ENCODE data around the gene HK3.

Gene HK3

DNA sequence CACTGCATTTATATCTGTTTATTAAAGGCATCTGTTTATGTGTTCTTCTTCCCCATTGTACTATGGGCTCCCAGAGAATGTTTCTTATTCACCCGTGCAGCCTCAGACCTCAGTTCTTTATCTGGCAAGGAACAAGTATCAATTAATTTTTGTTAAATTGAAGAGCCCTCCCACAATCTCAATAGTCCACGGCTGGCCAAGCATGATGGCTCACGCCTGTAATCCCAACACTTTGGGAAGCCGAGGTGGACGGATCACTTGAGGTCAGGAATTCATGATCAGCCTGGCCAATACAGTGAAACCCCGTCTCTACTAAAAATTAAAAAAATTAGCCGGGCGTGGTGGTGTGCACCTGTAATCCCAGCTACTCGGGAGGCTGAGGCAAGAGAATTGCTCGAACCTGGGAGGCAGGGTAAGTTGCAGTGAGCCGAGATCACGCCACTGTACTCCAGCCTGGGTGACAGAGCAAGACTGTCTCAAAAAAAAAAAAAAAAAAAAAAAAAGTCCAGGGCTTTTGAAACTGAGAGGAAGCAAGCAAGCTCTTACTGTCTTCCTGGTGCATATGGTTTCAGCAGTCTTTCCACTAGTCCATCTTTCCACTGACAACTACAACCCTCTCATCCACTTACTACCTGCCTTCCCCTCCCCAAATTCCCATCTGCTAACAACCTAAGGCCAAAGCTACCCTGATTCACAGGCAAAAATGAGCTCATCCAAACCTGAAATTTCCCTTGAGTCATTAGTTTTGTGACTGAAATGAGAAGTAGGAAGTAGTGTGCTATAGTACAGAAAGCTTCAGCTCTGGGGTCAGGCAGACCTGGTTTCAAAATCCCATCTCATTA is 2.3 kb upstream of the HK3 start:
- DNase-seq, result no peak

DNA sequence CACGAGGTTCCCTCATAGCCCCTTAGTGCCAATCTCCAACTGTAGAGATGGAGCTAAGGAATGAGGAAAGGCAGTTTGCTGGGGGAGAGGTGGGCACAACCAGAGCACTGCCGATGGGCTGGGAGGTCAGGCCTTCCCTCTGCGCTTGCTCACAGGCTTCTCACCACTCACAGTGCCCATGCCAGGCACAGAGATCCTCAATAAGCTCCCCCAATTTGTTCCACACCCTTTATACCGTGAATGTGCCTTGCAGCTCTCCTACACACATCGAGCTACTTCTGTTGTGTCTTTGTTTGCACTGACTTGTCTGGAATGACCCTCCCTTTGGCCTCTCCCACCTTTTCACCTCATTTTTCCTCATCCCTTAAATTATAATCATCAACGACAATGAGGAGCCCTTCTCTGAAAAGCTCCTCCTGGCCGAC is 1.6 kb upstream of the HK3 start:
- no peak for DNase-seq

DNA sequence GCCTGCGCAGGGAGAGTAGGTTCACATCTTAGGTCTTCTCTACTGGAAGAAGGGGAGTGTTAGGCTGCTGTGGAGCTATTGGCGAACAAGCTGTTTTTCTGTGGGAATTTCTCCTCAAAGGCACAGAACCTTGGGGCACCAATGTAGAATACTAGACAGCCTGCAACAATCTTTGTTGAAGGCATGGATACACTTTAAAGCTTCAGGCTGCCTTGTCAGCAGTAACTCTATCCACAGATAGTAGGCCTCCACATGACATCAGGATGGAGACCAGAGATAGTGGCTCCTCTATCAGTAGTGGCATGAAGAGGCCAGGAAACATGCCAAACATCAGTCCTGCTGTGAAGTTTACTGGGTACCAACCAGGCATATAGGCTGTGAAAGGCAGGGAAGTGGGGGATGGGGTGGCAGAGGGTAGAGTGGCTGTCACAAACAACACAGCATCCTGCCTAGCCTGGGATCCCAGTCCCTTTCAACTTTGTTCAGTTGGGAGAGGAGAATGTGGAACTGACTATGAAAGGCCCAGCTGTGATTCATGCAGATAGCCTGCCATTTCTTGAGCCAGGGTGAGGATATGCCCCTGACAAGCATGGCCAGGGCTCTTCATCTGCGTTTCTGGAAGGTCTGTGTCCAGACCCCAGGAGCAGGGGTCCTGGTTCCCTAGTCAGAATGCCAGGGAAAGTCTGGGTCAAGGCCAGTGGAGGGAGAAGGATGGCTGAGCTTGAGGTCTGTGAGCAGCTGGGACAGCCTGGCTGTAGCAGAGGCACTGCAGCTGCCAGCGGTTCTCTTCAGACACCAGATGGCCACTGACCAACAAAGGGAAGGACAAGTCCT is 1.0 kb upstream of the HK3 start:
- no peak for DNase-seq

DNA sequence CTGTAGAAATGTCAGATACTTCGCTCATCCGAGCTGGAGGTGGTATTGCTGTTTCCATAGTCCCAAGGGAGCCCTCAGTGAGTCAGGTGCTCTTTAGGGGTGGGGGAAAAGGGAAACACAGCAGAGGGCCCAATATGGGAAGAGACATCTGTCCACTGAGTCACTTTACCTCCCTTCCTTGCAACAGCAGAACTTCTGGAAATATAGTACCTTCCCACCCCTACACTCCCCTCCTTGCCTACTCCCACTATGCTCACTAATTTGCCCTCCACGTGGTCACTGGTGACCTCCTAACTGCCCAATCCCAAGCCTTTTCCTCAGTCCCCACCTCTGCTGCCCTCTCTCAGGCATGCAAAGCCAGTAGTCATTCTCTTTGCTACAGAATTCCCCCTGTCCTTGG is 1.9 kb downstream of the HK3 start:
- no peak for DNase-seq

DNA sequence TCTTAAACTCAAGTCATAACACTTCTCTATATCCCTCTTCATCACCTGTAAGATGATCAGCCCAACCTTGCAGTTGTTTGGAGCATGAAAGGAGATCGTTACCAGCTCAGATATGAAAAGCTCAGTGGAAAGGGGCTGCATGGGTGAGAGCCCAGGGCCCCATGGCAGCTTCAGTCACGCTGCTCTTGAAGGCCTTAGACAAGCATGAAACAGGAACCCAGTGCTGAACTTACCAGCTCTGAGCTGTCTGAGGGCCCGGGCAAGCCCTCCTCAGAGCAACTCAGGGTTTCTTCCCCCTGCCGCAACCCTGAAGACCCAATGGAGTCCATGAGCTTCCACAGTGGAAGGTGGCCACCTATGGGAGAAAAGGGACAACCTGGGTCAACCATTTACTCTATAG is 3.3 kb downstream of the HK3 start:
- no peak for DNase-seq

DNA sequence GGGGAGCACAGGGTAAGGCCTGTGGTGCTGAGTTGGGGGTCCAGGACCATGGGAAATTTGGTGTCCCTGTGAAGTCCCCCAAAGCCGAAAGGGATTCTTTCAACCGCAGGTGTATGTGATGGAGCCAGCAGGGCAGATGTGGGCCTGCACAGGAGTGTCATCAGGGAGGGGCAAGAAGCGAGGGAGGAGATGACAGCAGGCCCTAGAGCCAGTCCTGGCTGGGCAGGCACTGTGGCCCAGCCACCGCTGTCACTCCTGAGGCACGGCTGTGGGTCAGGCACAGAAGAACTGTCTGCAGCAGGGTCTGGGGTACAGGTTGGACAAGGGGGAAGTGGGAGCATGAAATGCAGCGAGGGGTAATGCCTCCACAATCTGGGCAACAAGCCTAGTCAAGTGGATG is 4.8 kb downstream of the HK3 start:
- no peak for DNase-seq

DNA sequence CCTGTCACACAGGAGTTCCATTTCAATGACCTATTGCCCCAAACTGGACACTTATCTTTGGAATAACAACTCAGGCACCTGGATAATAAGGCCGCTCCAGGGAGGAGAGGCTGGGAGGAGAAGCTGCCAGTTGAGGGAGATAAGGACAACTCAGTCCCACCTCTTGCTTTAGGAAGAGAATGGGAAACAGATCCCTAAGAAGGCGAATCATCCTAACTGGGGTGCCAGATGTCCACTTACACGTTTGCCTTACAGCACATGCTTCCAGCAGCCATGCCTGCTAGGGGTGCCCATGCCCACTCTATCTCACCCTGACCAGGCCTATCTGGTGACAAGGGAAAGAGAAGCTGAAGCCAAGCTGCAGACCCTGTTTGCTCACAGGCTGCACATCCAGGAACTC is 6.5 kb downstream of the HK3 start:
- DNase-seq, result no peak

DNA sequence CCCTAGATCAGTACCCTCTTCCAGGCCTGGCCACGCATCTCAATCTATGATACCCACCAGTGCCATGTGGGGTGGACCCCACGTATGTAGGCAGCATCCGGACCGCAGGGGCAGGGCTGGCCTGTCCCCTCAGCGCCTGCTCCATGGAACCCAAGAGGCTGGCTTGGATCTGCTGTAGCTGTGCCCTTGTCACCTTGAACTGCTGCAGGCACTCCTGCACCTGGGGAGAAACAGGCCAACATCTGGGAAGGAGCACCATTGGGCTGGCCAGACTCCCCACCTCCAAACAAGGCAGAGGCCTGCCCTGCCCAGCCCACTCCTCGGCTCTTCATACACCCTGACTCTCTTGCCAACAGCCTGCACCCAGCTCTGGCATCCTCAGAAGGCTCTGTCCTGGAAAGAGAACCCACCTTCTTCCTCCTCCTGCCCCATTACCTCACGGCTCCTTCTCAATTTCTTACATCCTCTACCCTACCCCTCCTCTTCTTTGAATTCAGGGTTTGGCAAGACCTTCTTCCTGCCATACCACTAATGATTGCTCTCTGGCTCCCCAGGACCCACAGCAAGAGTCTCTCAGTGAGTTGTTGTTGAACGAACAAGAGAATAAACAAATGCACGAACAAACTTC is 7.7 kb downstream of the HK3 start:
- no peak for DNase-seq

DNA sequence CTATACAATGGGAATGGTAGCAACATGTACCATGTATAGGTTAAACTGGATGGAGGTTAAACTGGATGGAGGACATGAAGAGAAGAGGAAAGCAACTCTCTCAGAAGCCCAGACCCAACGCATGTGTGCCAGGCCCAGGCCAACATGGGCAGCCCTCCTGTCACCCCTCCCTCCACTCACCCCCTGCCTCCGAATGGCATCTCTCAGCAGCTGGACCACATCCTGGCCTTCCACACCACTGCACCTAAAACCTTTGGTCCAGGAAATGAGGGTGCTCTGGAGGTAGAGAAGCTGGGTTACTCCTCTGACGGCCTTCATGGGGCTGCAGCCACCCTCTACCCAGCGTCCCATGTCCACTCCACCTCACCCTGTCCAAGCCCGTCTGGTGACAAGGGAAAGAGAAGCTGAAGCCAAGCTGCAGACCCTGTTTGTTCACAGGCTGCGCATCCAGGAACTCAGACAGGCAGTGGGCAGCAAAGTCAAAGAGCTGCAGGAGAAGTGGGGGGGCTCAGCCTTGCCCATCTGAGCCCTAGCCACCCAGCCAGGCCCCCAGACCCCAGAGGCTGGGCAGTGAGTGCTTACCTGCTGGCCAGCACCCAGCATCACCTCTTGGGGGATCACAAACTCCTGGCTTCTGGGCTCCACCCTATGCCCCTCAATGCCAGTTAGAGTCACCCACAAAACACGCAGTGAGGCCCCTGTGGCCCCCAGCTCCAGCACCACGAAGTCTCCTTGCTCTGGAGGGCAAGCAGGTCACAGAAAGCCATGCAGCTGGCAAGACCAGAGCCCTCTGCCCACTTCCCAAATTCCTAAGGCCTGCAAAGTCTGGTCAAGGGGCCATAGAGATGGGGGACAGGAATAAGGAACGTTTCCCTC is 8.5 kb downstream of the HK3 start:
- DNase-seq, result no peak

DNA sequence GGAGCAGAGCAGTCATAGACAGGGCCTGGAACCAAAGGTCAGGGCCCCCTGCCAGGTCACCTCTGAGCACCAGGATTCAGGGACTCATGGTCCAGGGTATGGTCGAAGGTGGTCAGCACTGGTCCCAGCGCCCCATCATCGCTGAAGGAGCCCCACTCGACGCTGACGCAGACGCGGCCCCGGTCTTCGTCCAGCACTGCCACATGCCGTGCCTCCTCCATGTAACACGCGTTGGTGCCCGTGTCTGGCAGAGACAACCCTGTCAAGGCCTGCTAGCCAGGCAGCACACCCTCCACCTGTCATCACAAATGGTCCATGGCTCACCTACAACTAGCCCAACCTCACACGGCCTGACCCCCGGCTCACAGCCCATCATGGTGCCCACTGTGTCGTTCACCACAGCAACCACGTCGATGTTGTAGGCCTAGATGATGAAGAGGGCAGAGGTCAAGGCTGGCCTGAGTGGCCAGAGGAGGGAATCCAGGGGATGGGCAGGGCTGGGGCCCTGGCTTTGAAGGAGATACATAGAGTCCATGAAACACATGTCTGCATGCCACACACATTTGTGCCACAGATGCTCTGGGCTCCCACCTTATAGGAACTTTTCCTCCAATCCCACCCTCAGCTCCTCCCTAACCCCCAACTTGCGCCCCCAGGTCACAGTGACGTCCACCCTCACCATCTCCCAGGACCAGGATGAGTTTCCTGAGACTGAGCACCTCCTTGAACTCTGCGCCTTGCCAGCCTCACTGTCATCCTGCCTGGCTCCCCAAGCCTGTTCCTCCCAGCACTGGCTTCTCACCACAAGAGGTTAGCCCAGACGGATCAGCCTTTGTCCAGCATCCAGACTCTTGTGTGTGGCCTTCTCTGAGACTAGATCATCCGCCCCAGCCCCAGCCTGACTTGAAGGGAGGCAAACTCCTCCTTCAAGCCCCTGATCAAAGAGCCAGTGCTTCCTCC is 9.5 kb downstream of the HK3 start:
- DNase-seq, result no peak

DNA sequence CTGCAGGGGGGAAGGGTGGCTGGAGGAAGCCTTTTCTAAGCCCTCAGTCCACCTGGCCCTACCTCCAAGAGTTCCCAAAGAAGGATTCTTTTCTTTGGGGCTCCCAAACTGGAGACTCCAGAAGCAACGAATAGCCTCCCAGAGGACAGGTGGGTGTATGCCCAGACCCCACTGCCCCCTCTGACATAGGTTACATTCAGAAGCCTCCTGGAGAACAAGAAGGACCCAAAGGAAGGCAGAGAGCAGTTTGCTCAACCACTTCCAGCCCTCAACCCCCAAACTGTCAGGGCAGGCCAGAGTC is 10.3 kb downstream of the HK3 start:
- DNase-seq, result no peak

DNA sequence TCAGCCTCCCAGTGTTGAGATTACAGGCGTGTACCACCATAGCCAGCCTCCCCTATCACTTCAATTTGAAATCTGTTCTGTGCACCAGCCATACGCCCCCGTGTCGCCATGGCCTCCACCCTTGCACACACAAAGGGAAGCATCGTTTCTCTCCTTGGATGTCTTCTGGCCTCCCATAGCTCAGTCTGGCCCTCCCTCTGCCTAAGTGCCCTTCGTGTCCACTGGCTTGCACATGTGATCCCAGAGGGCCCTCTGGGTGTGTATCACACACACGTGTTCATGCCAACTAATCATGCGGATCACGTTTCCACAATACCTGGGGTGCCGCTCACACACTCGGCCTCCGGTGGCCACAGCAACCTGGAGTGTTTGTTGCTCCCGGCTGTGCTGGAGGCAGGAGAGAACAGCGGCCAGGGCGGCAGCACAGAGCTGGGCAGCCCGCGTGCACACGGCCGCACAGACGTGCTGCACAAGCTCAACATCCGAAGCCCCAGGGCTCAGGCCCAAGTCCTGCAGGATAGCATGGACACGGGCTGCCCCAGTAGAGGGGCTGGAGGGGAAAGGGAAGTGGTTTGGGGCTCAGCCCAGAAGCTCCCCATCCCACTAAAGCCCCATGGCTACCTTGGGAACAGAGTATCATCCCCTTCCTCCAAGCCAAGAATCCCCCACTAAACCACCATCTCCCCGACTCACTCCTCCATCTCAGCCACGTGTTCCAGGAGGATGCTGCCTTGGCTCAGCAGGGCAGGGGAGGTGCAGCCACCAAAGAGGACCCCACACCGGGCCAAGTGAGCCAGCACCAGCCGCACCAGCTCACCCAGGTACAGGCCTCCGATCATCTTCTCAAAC is 10.9 kb downstream of the HK3 start:
- no peak for DNase-seq

DNA sequence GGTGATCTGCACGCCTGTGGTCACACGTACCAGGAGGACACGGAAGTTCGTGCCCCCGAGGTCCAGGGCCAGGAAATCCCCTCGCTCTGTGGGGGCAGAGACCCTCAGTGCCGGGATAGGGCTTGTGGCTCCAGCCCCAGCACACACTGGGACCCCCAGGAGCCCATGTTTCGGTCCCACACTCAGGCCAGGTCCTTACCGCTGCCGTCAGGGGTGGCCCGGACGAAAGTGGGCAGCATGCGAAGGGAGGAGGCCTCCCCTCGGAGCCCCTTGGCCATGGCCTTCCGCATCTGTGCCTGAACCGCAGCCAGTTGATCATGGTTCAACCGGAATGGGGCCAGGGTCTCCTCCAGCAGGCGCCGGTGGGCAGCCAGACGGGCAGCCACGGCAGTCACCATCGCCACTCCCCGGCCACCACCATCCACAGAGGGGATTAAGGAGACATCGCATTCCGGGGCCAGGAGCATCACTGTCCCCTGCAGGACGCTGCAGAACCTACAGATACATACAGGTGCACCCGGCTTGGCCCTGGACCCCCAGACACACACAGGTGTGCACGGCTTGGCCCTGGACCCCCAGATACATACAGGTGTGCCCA is 11.8 kb downstream of the HK3 start:
- DNase-seq, result no peak

DNA sequence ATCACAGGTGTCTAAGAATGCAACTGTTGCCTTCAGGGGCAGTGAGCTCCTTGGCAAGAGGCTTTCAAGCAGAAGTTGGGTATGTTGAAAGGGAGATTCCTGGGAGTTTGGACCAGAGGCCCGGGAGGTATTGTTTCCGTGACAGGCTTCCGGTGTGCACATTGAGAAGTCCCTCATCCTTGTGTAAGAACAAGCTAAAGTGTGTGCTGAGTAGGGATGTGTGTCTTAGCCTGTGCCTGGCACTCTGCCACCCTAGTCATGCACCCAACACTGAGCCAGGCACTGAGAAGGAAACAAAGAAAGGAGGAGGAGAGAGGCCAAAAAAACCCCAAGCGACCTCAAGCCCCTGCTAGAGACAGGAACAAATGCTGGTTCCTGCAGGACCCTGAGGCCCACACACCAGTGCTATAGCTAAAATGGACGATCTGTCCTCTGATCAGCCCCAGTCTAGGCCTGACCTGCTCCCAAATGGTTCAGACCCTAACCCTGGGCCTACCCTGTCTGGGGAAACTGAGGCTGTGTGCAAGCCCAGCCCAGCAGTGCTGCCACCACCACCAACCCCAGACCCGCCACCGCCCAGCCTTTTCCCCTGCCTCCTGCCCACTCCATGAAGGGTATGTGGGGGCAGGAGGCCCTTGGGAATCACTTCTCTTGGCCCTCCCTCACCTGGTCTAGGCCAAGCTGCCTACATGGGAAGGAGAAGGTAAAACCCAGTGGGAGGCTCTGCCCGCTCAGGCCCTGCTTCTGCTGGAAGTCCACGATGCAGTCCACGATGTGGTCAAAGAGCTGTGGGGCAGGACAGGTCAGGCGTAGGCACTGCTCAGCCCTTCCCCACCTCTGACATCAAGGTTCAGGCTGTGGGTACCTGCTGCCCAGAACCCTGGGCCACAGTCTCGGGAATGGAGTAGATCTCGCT is 12.6 kb downstream of the HK3 start:
- no peak for DNase-seq

DNA sequence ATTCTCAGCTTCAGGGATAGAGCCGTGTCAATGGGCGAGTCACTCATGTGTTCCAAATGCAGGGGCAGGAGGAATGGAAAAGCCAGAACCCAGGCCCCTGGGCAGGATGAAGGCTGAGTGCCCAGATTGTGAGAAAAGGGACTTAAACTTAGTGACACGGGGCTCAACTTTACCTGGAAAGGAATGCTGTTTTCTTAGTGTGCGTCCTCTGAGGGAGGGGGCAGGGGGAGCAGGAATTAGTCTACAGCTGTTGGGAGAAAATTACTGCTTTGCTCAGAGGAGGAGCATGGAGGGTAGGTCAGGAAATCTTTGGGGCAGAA is 14.6 kb downstream of the HK3 start:
- no peak for DNase-seq

DNA sequence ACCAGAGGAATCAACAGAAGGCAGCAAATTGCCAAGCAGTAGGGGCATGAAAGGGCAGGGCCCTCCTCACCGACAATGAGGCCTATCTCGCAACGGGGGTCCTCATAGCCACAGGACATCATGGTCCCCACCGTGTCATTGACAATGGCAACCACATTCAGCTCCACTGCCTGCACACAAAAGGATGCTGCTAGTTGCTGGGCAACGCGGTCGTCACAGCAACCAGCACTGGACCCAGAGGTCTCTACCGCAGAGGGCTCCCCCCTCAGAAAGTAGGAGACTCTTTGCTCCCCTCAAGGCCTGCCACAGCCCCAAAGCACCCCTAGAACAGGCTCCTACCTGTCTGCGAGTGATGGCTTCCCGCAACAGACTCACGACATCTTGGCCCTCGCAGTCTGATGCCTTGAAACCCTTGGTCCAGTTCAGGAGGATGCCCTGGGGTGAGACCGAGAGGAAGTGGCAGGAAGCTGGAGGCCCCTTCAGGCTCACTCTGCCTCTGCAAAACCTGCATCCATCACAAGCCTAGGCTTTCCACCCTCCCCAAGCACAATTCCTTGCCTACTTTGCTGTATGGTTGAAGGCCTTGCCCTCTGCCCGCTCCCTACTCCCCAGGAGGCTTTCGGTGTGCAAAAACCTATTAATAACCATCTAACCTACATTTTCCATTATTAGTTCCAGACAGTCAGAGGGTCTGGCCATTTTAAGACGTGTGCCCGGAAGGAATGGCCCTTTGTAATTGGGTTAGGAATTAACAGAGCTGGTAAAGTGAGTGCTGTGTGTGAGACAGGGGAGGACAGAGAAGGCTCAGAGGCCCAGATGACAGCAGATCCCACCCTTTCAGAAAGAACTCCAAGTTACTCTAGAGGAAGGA is 15.2 kb downstream of the HK3 start:
- no peak for DNase-seq

DNA sequence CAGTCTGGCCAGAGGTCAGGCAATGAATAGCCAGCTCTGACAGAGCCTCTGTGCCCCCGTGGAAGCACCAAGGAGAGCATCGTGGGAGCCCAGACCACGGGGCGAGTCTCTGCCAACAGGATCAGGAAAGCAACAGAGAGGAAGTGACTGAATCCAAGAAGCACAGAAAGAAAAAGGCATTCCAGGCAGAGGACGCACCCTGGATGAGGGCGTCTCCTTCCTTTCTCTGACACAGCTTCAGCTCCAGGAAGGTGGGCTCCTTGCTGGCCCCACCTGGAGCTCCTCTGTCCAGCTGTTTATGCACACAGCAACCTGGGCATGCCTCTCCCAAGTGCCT is 16.6 kb downstream of the HK3 start:
- DNase-seq, result no peak

DNA sequence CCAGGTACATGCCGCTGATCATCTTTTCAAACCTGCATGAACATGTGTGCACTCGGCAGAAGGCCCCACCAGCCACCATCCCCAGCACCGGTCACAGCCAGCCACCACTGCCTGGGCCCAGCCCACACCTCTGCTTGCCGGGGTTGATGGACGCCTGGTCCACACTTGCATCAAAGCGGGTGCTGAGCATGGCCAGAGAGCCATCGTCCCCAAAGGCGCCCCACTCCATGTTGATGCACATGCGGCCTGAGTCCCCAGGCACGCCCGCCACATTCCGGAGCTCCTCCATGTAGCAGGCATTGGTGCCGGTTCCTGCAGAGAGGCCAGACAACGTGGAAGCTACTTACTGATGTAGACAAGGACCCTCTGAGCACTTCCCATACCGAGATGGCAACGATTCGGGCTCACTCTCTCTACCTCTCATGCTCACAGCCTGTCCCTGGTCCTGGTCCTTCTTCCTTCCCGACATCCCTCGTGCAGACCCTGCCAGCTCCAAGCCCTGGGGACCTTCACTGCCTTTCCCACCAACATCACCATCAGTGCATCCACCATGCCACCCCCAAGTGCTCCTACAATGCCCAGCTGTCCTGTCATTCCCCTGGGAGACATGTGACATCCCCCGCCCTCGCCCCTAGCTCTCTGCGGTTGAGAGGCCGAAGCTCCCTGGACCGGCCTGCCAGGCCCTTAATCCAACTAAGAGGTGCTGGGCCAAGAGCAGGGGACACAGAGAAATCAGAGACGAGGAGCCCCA is 17.2 kb downstream of the HK3 start:
- DNase-seq, result no peak

Data from CD4-positive, alpha-beta T cell treated with Interferon alpha-2 for 1 hour (primary cell).